HG03196 (cell line): ENCODE measurements around the gene DGKD.

Source experiments
- ATAC-seq: cut with Tn5 transposase; IDR thresholded peaks from one replicate; pipeline ENCODE4 v1.9.1; 2021; ENCODE audit not compliant: unreplicated experiment

The DGKD gene, protein sequence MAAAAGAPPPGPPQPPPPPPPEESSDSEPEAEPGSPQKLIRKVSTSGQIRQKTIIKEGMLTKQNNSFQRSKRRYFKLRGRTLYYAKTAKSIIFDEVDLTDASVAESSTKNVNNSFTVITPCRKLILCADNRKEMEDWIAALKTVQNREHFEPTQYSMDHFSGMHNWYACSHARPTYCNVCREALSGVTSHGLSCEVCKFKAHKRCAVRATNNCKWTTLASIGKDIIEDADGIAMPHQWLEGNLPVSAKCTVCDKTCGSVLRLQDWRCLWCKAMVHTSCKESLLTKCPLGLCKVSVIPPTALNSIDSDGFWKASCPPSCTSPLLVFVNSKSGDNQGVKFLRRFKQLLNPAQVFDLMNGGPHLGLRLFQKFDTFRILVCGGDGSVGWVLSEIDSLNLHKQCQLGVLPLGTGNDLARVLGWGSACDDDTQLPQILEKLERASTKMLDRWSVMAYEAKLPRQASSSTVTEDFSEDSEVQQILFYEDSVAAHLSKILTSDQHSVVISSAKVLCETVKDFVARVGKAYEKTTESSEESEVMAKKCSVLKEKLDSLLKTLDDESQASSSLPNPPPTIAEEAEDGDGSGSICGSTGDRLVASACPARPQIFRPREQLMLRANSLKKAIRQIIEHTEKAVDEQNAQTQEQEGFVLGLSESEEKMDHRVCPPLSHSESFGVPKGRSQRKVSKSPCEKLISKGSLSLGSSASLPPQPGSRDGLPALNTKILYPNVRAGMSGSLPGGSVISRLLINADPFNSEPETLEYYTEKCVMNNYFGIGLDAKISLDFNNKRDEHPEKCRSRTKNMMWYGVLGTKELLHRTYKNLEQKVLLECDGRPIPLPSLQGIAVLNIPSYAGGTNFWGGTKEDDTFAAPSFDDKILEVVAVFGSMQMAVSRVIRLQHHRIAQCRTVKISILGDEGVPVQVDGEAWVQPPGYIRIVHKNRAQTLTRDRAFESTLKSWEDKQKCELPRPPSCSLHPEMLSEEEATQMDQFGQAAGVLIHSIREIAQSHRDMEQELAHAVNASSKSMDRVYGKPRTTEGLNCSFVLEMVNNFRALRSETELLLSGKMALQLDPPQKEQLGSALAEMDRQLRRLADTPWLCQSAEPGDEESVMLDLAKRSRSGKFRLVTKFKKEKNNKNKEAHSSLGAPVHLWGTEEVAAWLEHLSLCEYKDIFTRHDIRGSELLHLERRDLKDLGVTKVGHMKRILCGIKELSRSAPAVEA

GRCh38 chr2:233353769-233354499 is at the start of gene DGKD:
DGKD (plus strand) TSS chr2:233354494; CDS start chr2:233354519, 25 bp downstream.
- peak; percentile 36 for ATAC-seq

DNA sequence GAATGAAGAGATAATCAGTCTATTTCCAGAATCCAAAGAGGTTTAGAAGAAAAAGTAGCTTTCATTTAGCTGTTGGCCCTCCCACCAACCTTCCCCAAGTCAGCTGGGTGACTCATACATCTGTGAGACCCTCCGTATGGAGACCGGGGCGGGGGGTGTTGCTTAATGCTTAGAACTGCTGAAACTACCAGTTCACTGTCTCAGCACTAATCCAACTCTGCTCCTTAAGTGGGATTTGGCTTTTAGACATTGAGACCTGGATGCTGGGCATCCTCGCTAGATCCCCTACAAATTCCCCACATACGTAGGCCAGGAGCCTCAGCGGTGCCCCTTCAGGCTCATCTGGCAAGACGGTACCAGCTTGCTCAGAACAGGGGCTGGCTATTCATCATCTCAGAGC is 46.7 kb upstream of the DGKD start, which contains the start of gene SAG:
TSS of gene SAG (plus strand) at position 252 of the 400 bp plus-strand sequence. CDS start 1,374 bp downstream, outside the sequence.
- ATAC-seq, result no peak

DNA sequence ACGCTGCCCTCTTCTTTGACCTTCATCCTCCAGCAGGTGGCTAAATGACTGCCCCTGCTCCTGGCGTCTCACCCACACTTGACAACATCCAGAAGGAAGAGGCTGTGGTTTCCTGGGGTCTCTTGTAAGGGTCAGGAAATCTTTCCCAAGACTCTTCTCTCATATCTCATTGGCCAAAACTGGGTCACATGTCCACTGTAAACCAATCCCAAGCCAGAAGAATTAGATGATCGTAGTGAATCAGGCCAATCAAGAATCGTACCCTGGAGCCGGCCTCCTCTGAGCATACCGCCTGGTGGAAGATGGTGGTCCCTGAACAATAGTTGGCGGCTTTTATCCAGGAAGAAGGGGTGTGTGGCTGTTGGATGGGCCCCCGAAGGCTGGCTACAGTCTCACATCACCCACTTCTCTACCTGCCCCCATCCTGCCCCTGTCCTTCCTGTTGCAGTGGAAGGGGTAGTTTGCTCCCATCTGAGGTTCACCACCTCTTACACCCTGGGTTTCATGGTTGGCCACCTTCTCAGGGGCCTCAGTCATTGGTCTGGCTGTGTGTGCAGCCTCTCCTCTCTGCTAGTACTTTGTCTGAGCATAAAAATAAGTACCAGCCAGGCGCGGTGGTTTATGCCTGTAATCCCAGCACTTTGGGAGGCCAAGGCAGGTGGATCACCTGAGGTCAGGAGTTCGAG is 42.9 kb upstream of the DGKD start:
- ATAC-seq, result no peak

DNA sequence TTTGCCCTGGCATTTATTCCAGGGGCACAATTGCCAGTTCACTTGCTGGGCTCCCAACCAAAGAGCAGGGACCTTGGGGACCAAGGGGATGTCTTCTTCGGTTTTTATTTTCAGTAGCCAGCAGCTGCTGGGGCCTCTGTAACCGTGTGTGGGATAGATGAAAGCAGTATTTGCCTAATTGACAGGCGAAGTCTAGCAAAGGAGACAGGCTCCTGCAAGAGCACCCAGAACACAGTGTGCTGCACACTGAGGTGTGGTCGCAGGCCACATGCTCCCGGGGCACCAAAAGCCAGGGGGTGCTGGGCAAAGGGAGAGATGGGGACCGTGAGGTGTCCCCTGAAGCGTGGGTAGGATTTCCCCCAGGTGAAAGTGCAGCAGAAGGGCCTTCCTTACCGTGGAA is 41.4 kb upstream of the DGKD start:
- no peak for ATAC-seq

DNA sequence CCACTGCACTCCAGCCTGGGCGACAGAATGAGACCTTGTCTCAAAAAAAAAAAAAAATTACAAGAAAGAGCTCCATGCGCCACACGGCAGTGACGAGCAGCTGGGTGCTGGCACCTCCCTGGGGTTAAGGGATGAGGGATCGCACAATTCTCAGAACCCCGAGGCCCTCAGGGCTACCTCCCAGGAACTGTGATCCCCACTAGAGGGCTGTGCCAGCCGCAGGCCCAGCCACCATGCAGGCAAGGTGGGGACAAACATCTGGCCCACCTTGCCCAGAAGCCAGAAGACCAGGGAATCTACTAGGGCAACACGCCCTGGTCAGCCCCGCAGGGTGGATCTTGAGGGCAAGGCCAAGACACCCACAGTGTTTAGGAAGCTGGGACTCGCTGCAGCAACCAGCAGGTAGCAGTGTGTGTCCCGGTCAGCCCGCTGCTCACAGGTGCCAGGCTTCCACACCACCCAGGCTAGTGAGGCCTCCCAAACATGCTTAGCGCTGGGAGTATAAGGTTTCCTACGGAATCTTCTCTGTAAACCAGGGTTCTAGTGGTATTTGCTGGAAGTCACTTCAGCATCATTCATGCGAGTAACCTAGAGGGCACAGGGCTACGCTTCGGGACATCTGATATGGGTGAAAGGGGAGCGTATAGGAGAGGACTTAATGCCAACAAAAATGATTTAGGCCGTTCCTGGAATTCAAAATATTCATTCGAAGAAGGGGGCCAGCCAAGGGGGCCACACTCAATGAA is 39.9 kb upstream of the DGKD start:
- no peak for ATAC-seq

DNA sequence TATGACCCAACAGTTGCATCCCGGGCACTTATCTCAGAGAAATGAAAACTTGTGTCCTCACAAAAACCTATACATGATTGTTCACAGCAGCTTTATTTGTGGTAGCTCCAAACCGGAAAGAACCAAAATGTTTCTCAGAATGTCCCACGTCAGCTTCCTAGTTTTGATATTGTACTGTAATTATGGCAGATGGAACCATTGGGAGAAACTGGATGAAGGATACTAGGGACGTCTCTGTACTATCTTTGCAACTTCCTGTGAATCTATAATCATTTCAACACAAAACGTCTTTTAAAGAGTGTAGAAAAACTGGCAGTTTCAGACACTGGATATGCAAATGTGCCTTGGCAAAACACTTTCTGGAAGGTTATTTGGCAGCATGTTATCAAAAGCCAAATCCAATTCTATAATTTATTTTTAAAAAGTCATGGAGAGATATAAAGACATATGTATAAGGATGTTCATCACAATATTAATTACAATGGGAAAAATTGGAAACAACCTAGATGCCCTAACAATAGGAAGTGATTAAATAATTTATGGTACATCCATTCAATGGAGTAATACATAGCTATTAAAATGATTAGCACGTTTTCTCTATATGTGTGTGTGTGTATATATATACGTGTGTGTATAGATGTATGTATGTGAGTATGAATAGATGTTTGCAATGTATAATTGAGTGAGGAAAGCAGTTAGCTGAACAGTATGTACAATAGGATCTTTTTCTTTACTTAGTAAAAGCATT is 36.9 kb upstream of the DGKD start:
- no peak for ATAC-seq

DNA sequence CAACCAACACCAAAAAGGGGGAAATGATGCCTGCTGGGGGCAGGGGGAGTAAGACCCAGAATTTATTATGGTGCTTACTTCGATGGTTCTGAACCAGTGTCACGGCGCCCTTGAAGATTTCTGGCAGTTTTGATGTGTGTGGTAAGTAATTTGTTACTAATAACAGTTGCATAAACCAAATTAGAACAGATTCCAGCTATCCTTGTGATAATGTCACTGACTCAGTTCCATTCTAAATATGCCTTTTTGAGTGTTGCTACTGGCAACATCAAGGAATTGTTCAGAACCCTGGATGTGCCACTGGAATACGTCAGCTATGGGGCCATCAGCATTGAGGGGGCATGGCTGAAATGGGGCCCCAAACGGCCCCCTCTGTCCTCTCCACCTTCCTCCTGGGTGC is 35.0 kb upstream of the DGKD start:
- ATAC-seq, result no peak

DNA sequence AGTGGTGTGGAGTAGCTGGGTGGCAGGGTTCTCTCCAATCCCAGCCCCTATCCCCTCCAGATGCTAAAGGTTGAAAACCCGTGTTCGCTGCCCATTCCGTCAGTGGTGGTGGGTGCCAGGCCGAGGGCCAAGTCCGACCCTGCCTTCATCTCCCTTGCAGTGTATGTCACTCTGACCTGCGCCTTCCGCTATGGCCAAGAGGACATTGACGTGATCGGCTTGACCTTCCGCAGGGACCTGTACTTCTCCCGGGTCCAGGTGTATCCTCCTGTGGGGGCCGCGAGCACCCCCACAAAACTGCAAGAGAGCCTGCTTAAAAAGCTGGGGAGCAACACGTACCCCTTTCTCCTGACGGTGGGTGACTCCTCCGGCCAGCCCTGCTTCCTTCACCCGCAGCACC is 33.8 kb upstream of the DGKD start:
- ATAC-seq, result no peak

GRCh38 chr2:233321166-233321565 is 33.1 kb upstream of the DGKD start:
- no peak for ATAC-seq

GRCh38 chr2:233323851-233324250 is 30.4 kb upstream of the DGKD start:
- ATAC-seq, result no peak

DNA sequence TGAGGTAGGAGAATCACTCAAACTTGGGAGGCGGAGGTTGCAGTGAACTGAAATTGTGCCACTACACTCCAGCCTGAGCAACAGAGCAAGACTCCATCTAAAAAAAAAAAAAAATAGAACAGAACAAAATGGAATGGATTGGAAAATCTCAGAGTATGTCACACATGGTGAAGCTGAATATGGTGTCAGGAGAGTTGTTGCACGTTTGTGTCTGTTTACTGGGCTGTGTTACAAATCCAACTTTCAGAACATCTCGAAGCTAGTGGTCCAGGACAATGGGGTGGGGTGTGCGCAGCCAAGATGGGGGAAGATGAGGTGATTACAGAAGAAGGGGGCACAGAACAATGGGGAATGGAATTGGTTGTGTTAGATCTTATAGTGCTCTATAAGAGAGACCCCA is 29.0 kb upstream of the DGKD start:
- ATAC-seq, result no peak

GRCh38 chr2:233325814-233326213 is 28.5 kb upstream of the DGKD start:
- no peak for ATAC-seq

DNA sequence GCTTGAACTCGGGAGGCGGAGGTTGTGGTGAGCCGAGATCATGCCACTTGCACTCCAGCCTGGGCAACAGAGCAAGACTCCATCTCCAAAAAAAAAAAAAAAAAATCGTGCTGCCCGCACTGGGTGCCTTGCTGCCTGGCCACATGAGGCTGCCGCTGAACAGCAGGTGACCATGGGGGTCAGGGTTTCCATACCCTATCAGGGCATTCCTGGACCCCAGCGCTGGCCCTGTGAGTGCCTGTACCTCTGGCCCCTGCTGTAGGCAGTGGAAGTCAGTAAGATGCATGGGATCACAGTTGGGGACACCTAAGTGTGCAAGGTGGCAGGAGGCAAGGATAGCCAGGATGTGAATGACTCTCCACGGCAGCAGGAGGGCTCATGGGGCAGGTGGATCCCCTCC is 27.8 kb upstream of the DGKD start:
- ATAC-seq, result no peak

DNA sequence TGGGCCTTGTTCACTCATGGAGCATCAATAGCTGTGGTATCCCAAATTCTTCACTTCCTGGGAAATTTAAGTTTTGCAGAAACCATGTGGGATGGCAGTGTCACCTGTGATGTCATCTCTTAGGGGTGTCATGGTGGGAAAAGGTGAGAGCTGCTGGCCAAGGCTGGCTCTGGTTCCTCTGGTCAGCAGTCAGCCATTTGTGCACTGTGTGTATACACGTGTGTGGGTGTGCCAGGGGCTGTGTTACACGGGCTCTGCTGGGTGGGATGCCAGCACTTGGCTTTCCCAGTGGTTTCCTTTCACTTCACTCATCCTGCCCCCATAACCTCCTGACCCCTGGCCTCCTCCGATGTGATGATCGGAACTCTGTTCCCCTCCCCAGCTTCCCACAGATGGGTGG is 25.4 kb upstream of the DGKD start:
- no peak for ATAC-seq

GRCh38 chr2:233329489-233330135 is 24.7 kb upstream of the DGKD start:
- no peak for ATAC-seq

GRCh38 chr2:233331536-233331935 is 22.8 kb upstream of the DGKD start:
- ATAC-seq, result peak; percentile 88

DNA sequence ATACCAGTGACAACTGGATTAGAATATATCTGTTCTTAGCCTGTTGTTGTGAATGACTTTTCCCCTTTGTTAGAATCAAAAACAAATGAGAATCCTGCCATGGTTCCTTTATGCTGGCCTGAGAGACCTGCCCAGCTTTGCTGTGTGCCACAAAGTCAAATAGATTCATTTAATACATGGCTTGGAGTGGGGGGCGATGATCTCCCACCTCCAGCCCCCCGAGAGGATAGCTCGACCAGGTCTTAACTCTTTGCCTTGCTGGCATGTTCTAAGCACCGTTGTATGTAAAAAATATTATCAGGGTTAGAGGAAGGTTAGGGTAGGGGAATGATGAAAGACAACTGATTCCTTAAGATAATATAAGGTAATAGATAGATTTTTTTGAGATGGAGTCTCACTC is 22.2 kb upstream of the DGKD start:
- ATAC-seq, result no peak

DNA sequence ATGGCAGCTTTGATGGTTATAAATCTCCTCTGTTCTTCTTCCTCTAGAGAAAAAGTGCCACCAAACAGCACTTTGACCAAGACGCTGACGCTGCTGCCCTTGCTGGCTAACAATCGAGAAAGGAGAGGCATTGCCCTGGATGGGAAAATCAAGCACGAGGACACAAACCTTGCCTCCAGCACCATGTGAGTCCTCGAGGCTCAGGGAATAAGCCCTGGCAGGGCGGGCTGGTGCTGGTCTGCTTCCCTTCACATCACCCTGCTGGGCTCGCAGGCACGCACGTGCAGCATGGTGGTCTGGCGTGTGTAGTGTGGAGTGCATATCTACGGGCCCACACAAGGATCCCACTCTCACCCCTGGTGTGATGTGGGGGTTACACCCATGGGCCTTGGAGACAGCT is 19.4 kb upstream of the DGKD start:
- ATAC-seq, result no peak
